GM21737 (cell line): ENCODE measurements around the gene SYNDIG1.

Experiments used
- ATAC-seq: cut with Tn5 transposase; IDR thresholded peaks from one replicate; pipeline ENCODE4 v1.9.1; 2021; ENCODE audit warnings: mild to moderate bottlenecking, moderate library complexity; ENCODE audit not compliant: unreplicated experiment

Gene SYNDIG1

DNA sequence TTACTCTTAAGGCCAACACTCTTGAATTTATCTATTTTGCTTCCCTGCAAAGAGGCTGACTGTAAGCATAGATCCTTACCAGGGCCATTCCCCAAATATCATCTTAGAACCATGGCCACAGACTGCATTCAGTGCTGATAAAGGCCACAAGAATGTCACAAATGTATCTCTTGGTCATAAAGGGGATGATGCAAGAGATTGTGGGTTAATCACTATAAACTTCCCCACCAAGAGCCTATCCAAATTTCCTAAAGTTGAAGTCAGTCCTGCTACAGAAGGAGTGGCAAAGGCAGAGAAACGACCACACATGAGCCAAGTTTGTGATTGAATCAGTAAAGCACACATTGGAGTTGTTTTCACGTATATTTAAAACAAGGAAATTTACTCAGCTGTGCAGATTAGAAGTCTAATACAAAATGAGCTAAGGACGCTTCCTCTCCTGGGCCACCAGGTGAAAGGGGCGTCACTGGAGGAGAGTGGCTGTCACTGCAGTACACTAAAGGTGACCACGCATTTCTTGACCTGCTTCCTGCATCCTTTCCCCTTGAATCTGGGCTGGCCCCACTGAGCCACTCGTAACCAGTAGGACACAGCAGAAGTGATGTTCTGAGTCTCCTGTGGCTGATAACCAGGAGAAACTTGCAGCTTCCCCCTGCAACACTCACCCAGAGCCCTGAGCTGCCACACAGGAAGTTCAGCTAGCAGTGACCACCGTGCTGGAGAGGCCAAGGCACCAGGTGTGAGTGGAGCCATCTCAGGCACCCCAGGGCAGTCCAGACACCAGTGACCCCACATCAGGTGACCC lies 181.9 kb downstream of the SYNDIG1 start:
- ATAC-seq: no peak

DNA sequence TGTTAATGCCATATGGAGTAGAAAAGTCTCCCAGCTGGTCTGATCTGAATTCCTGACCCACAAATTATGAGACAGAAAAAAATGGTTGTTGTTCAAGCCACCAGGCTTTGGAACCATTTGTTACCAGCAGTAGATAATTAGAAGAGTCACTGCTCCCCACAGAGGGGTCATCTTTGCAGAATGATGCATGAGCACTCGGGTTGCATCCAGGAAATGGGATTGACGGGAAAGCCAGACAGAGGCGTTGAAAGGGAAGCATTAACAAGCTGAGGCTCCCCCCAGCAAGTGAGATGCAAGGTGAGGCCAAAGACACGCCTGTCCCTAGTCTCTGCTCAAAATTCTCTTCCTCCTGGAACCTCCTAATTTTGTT lies 182.5 kb downstream of the SYNDIG1 start:
- ATAC-seq: no peak

DNA sequence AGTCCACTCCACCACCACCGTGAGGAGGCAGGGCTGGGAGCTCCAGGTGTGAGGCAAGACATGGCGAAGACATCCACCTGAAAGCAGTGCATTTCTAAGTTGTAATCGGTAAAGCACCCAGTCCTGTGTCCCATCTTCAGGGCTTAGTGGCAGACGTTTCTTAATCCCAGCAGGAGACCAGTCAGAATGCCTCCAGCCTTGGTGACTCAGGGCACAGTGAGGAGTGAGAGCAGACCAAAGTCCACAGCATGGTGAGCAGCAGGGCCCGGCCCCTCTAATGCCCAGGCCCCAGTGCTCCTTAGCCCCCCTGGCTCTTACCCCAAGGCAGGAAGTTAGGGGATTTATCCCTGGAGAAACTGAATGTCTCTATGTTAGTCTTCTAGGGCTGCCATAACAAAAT lies 183.9 kb downstream of the SYNDIG1 start:
- ATAC-seq: no peak

DNA sequence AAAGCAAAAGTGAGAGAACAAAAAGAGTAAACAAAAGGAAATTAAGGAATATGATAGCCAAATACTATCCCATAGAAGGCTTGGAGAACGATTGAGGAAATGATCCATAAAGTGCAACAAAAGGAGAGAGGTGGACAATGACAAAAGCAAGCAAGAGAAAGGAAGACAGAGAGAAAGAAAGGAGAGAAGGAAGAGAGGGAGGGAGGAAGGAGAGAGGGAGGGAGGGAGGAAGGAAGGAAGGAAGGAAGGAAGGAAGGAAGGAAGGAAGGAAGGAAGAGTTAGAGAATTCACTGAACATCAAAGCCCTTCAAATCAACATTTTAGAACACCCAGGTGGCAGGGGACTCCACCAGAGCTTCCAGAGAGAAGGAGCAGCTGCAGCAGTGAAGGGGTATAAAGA lies 185.0 kb downstream of the SYNDIG1 start:
- no peak for ATAC-seq

DNA sequence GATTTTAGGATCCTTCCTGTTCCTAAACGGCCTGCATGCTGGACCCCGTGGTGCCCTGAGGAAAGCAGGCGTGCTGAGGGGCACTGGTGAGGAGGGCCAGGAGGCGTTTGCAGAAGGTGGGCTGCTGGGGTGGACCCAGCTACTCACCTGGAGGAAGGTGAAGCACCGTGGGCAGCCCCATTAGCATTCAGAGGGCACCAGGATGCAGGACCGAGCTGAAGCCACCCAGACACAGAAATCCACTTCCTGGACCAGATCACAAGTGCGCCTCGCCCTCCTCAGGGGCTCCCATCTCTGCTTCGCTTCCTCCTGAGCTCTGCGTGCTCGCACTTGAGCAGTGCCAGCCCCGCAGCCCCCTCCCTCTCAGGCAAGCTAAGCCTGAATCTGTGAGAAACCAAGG lies 187.0 kb downstream of the SYNDIG1 start:
- ATAC-seq: no peak

DNA sequence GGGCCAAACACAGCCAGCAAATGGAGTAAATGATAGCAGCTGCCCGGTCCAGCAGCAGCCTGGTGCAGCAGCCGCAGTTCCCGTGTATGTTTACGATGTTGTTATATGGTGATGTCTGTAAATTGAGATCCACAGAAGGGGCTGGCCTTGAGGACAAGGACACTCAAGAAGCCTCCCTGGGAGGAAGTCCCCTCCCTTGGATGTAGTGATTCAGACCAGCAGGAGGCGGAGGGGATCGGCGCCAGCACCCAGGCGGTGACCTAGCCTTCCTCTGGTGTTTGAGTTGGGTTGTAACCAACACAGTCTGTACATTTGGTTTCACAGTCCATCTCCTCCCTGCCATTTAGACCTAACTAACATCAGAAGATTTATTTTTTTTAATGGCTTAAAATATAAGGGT lies 187.8 kb downstream of the SYNDIG1 start:
- no peak for ATAC-seq

DNA sequence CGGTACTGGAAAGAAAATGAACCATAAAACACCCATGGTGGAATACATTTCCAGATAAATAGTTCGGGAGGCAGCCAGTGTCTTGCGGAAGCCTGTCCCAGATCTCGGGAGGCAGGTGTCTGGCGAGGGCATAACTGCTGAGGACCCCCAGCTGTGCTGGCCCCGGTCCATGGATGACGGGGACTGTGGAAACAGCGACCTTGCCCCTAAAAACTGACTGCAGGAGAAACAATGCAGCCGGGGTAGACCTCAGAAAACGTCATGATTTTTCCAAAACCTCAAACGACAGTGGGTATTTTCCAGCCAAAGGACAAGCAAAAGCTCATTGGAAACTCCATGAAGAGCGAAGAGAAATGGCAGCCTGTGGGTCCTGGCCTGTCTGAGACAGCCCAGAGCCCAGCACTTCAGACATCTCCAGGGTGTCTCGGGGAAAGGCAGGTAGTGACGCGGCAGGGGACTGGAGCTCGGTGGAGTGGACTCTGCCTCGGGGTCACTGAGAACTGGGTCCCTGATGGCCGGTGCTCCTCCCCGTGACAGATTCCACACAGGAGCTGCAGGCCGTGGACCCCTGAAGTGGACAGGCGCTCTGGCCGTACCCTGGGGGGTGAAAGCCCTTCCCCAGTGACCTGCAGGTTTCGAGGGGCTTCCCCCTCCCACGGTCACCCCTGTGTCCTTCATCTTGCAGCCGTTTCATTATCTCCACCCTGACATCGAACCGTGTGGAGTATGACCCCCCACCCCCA lies 188.6 kb downstream of the SYNDIG1 start:
- no peak for ATAC-seq

DNA sequence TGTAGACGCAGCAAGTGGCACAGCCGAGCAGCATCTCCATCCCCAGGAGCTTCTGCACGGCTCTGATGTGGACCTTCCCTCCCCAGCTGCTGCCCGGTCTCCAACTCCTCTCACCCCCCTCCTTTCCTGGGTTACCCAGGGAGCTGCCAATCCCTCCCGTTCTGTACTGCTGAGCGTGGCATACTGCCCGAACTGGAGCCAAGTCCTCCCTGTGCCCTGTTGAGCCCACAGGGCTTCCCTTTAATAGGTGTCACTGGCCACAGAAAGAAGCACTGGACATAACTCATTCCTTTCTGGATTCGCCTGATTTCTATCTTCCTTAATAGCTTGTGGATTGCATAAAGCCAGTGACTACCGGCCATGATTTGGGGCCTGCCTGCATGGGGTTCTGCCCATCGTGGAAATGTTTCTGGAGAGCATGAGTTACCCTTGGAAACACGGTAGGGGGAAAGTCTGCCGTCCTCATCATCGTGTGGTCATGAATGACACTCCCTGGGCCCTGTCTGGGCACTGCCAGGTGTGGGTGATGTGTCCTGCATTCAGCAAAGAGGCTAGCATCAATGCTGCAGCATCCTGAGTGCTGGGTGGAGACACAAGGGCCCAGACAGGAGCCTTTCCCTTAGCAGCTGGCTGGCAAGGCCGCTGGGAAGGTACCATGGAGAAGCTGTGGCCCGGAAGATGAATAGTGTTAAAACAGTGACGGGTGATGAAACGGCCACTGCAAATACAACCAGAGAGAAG lies 189.7 kb downstream of the SYNDIG1 start:
- ATAC-seq: no peak

DNA sequence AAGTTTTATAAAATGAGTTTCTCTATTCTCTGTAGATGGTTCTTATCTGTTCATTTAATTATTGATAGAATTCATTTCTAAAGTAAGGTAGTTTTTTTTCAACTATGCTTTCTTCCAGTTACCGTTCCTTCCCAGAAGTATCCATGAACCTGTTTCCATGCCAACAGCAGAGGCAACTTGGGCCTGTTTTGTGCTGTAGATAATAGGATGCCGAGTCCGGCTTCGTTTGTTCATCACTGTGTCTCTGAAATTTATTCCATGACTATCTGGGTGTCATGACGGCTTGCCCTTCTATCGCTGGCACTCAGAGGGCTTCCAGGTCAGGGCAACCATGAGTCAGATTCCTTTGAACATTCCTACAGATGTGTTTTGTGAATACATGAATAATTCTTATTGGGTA lies 190.4 kb downstream of the SYNDIG1 start:
- no peak for ATAC-seq

DNA sequence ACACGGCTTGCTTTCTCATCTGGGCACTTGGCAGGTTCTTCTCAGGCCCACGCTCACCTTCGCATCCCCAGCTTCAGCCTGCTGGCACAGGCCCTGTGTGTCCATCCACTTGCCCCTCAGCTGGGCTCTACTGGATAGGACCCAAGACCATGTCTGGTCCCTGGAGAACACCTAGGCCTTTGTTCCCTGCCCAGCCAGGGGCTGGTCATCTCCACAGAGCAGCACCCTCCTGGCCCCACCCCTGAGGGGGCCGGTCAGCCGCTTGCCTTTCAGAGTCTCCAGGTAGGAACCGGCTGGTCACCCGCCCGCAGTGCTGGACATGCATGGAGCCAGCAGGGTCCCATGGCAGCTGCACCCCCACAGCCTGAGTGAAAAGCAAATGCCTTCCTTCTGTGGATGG lies 191.2 kb downstream of the SYNDIG1 start:
- ATAC-seq: no peak

DNA sequence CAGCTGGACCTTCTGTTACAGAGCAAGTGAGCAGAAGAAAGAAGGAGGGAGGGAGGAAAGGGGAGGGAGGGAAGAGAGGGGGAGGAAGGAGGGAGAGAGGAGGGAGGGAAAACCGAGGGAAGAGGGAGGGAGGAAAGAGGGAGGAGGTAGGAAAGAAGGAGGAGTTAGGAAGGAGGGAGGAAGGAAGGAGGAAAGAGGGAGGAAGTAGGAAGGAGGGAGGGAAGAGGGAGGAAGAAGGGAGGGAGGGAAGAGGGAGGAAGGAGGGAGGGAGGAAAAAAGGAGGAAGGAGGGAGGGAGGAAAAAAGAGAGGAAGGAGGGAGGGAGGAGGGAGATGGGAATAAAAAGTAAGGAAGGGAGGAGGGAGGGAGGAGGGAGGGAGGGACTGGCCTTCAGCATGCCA lies 191.8 kb downstream of the SYNDIG1 start:
- no peak for ATAC-seq

DNA sequence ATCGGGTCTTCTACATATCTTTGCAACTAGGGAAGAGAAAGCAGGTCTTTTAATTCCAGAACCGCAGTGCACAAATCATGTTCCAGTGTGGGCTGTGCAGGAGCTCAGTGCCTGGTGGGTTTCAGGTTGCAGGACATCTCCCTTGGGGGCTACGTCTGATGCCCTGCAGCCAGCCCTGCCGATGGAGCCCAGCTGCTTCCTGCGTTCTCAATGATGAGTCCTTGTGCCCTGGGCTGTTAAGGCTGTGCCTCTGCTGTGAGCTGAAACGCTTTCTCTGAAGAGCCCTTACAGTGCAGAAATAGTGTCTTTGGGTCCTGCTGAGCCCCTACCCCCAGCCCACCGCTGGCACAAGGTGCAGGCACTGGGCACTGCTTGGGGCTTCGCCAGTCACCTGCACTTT lies 192.9 kb downstream of the SYNDIG1 start:
- no peak for ATAC-seq

DNA sequence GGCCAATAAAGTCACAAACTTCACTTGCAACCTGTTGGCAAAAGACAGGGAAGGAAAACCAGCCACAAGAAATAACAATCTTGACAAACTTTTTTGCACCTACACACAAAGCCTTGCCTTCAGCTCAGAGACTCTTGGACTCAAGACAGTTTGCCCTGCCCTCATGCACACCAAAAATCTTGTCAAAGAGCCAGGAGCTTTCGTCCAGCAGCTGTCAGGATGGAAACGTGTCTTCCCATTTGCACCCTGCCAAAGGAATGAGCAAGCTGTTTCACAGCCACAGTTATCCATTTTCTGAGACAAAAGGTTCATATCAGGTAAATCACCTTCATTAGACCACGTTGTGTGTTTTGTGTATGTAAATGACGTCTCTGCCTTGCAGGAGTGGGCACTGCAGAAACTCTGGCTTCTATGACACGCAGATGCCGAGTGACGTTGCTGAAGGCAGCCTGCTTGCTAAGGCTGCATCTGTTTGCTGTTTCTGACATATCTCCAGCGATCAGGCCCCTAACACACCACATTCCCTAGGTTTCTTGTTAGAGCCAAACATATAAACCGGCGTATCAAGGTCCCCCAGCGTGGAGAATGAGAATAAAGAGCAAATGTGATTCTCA lies 193.4 kb downstream of the SYNDIG1 start:
- no peak for ATAC-seq

DNA sequence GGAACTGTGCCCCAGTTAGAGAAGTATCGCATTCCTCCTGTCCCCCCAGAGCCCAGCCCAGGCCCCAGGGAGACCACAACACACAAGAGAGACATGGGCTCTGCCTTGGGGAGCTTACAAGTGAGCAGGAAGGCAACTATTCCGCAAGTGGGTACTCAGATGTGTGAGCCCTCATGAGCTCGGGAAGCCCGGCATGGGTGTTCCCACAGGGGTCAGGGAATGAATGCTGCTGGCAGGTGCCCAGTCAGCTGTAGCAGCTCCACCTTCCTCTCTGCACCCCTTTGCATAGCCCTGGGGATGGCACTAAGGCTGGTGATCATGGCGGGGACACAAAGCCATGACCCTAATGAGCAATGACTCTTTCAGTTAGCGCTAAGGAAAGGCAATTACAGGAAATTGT lies 194.1 kb downstream of the SYNDIG1 start:
- ATAC-seq: no peak

DNA sequence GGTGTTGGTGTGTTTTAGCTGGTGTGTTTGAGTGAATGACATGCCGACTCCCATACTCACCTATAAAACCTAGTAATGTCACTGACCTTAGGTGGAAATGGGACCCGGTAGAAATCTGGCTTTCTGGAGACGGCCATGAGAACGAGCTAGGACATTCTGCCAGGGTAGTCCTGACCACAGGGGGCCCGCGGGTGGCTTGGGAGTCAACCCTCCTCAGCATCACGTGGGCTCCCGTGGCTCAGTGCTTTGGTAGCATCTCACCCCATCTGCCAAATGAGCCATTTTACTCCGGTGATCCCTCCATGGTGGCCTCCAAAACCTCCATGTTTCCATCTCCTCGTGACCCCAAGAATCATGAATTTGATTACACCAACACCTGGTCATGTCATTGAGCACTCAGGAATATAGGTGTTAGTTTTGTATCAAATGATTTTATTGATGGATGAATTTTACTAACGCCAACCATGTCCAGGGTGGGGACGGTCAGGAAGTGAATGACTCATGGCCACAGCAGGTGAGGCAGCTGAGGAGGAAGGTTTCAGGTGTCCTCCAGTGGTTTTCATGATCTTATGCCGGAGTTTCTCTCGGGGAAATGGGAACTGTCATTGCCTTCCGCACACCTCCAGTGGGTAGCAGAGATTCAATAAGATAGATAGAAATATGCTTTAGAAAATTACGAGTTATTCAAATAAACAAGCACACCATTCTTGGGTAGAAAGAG lies 195.0 kb downstream of the SYNDIG1 start:
- no peak for ATAC-seq

DNA sequence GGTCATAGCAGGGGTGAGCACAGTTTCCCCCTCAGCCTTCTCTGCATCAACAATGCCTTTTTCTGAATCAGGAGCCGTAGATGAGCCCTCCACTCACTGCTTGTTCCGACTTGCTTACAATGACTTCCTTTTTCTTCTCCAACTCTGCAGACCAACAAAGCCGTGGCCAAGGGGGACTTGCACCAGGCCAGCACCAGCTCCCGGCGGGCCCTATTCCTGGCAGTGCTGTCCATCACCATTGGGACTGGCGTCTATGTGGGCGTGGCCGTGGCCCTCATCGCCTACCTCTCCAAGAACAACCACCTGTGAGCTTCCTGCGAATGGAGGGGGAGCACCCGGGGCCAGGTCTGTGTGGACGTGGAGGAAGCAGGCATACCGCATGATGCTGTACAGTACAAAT lies 195.8 kb downstream of the SYNDIG1 start:
- ATAC-seq: no peak

DNA sequence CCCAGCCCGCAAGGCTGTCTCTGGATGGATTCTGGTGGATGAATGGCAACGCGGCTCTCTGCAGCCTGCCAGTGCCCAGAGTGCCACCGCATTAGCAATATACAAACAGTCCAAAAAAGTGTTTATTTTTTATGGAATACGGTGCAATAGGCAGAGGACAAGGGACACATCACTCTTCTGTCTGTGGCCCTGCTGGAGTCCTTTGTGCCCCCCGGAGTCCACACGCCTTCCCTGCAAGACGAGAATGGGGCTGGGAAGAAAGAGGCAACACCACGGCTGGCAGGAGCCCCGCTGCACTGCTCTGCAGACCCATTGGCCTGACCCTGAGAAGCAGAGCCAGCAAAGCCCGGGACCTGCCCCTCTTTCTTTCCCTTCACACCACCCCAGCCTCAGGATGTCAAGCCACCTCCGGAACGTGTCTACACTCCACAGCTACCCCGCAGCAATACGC lies 196.3 kb downstream of the SYNDIG1 start:
- ATAC-seq: no peak

DNA sequence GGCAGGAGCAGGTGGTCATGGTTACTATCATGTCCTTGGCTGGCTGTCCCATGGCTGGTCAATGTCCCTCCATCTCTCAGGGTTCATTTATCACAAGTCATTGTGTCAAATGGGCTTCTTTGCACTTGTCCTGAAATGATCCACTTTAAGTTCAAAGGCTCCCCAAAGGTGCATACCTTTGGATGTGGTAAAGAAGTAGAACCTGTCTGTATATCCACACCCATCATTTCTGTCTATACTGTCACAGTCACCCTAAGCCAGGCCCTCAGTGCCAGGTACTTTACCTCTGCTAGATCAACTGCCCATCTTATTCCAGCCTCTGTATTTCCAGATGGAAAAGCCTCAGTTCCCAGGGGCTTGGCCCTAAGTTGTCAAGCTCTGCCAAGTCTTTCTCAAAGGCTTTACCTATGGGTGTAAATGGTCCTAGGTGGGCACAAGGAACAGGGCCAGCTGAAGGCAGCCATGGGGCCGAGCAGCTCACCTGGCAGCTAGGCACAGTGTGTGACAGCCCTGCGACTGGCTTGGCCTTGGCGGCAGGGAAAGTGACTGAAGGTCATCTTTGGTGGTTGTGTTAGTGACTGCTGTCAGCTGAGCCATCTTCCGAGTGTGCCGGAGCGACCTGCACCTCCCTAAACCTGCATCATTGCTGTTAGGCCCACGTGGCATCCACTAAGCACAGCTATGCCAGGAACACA lies 198.4 kb downstream of the SYNDIG1 start:
- ATAC-seq: no peak

DNA sequence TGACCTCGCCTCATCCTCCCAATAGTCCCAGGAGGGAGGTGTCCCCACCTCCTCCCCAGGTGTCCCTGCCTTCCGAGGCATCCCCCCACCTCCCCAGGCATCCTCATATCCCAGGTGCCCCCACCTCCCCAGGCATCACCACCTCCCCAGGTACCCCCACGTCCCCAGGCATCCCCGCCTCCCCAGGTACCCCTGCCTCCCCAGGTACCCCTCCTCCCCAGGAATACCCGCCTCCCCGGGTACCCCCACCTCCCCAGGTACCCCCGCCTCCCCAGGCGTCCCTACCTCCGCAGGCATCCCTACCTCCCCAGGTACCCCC lies 198.9 kb downstream of the SYNDIG1 start:
- ATAC-seq: no peak

DNA sequence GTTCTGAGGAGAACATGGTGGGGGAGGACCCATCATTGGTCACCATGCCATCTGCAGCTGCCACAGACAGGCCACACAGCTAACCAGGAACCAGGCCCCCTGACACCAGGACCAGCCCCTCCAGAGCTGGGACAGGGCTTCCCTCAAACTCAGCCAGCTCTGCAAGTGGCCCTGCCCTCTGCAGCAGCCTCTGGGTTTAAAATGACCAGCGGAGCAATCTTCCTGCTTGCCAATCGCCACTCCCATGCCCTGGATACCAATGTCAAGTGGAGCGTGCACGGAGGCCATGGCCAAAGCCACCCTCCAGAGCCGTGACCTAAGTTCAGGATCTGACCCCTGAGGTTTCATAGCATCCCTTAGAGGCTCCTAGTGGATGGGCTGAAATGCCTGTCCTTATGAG lies 199.4 kb downstream of the SYNDIG1 start:
- no peak for ATAC-seq
